Measurements from ENCODE around the gene DYRK1A.
"Not testable (repeated sequence)": the region's sequence is repeated elsewhere in the genome, so short reads cannot be mapped to it uniquely, and the experiment has no call there.

DYRK1A gene

GRCh38 chr21:37534431-37534830 lies 167.9 kb downstream of the DYRK1A start:
- DNase-seq (ENCODE audit: low read depth): no peak
- H3K4me3 ChIP-seq (ENCODE audit: low read depth, low read length): no peak overlapping the region
- no peak for TF ChIP-seq MAX (IDR thresholded peaks at IDR 0.05; ENCODE audit: low read depth, low read length)
- TF ChIP-seq POLR2A (IDR thresholded peaks at IDR 0.05; ENCODE audit: extremely low read depth, insufficient read length): no peak
- TF ChIP-seq CTCF (IDR thresholded peaks at IDR 0.05; ENCODE audit: low read depth, low read length): no peak
- no peak for TF ChIP-seq MYC (IDR thresholded peaks at IDR 0.05; ENCODE audit: low read depth, low read length)

- no peak overlapping the region for H3K4me3 ChIP-seq (ENCODE audit: low read depth, low read length)
- TF ChIP-seq POLR2A (IDR thresholded peaks at IDR 0.05; ENCODE audit: extremely low read depth, insufficient read length): no peak
- no peak for DNase-seq (ENCODE audit: low read depth)
Observed at GRCh38 chr21:37535130-37535529, 168.6 kb downstream of the DYRK1A start.

- DNase-seq (ENCODE audit: low read depth): no peak
- no peak overlapping the region for H3K4me3 ChIP-seq (ENCODE audit: low read depth, low read length)
- TF ChIP-seq MYC (IDR thresholded peaks at IDR 0.05; ENCODE audit: low read depth, low read length): no peak
- TF ChIP-seq MAX (IDR thresholded peaks at IDR 0.05; ENCODE audit: low read depth, low read length): no peak
- TF ChIP-seq CTCF (IDR thresholded peaks at IDR 0.05; ENCODE audit: low read depth, low read length): no peak
- no peak for TF ChIP-seq POLR2A (IDR thresholded peaks at IDR 0.05; ENCODE audit: extremely low read depth, insufficient read length)
Observed at GRCh38 chr21:37535672-37536071, 169.1 kb downstream of the DYRK1A start.

- no peak for DNase-seq (ENCODE audit: low read depth)
- no peak for TF ChIP-seq MYC (IDR thresholded peaks at IDR 0.05; ENCODE audit: low read depth, low read length)
- no peak overlapping the region for H3K4me3 ChIP-seq (ENCODE audit: low read depth, low read length)
Observed at GRCh38 chr21:37536616-37537278, 170.2 kb downstream of the DYRK1A start.

GRCh38 chr21:37537391-37537996 lies 170.9 kb downstream of the DYRK1A start:
- DNase-seq (ENCODE audit: low read depth): no peak
- no peak overlapping the region for H3K4me3 ChIP-seq (ENCODE audit: low read depth, low read length)
- TF ChIP-seq MYC (IDR thresholded peaks at IDR 0.05; ENCODE audit: low read depth, low read length) (no peak), CTCF (IDR thresholded peaks at IDR 0.05; ENCODE audit: low read depth, low read length) (no peak), POLR2A (IDR thresholded peaks at IDR 0.05; ENCODE audit: extremely low read depth, insufficient read length) (no peak), MAX (IDR thresholded peaks at IDR 0.05; ENCODE audit: low read depth, low read length) (no peak)

GRCh38 chr21:37538971-37539590 lies 172.5 kb downstream of the DYRK1A start:
- TF ChIP-seq POLR2A (IDR thresholded peaks at IDR 0.05; ENCODE audit: extremely low read depth, insufficient read length): no peak
- no peak for TF ChIP-seq CTCF (IDR thresholded peaks at IDR 0.05; ENCODE audit: low read depth, low read length)
- TF ChIP-seq MYC (IDR thresholded peaks at IDR 0.05; ENCODE audit: low read depth, low read length): no peak
- TF ChIP-seq MAX (IDR thresholded peaks at IDR 0.05; ENCODE audit: low read depth, low read length): no peak
- no peak for DNase-seq (ENCODE audit: low read depth)
- no peak overlapping the region for H3K4me3 ChIP-seq (ENCODE audit: low read depth, low read length)

GRCh38 chr21:37541128-37541527 lies 174.6 kb downstream of the DYRK1A start:
- DNase-seq (ENCODE audit: low read depth); H3K4me3 ChIP-seq (ENCODE audit: low read depth, low read length): not testable (repeated sequence)

Data from NB4 (cell line).